ENCODE results near the gene TNFRSF11A.

TNFRSF11A gene

DNA sequence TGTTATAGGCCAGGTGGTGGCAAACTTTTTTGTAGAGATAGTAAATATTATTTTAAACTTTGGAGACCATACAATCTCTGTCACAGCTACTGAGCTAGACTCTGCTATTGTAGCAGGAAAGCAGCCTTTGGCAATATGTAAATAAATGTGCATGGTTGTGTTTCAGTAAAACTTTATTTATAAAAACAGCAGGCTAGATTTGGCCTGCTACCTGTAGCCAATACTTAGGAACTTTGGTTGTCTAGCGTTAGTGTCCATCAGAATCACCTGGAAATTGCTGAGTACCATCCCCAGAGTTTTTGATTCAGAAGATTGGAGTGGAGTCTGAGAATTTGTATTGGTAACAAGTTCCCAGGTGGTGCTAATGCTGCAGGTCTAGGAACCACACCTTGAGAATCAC lies 23.8 kb upstream of the TNFRSF11A start:
- TF ChIP-seq CEBPB (IDR thresholded peaks at IDR 0.05) (no peak), EGR1 (IDR thresholded peaks at IDR 0.05) (no peak), FOXM1 (IDR thresholded peaks at IDR 0.05; ENCODE audit: borderline replicate concordance, low read depth) (no peak), TCF12 (IDR thresholded peaks at IDR 0.05; ENCODE audit: low read depth) (no peak), RAD21 (IDR thresholded peaks at IDR 0.05; ENCODE audit: low read depth) (no peak), TEAD4 (IDR thresholded peaks at IDR 0.05) (no peak), TAF1 (IDR thresholded peaks at IDR 0.05; ENCODE audit: low read depth) (no peak), CREB1 (IDR thresholded peaks at IDR 0.05; ENCODE audit: low read depth) (no peak), ZBTB7A (IDR thresholded peaks at IDR 0.05; ENCODE audit: low read depth) (no peak), EP300 (IDR thresholded peaks at IDR 0.05; ENCODE audit: borderline replicate concordance) (no peak), NFIC (IDR thresholded peaks at IDR 0.05) (no peak)
- TF ChIP-seq, protein P1, sequence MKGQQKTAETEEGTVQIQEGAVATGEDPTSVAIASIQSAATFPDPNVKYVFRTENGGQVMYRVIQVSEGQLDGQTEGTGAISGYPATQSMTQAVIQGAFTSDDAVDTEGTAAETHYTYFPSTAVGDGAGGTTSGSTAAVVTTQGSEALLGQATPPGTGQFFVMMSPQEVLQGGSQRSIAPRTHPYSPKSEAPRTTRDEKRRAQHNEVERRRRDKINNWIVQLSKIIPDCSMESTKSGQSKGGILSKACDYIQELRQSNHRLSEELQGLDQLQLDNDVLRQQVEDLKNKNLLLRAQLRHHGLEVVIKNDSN (IDR thresholded peaks at IDR 0.05), result no peak
- TF ChIP-seq, protein P2, sequence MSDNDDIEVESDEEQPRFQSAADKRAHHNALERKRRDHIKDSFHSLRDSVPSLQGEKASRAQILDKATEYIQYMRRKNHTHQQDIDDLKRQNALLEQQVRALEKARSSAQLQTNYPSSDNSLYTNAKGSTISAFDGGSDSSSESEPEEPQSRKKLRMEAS (IDR thresholded peaks at IDR 0.05), result no peak
- TF ChIP-seq, protein P3, sequence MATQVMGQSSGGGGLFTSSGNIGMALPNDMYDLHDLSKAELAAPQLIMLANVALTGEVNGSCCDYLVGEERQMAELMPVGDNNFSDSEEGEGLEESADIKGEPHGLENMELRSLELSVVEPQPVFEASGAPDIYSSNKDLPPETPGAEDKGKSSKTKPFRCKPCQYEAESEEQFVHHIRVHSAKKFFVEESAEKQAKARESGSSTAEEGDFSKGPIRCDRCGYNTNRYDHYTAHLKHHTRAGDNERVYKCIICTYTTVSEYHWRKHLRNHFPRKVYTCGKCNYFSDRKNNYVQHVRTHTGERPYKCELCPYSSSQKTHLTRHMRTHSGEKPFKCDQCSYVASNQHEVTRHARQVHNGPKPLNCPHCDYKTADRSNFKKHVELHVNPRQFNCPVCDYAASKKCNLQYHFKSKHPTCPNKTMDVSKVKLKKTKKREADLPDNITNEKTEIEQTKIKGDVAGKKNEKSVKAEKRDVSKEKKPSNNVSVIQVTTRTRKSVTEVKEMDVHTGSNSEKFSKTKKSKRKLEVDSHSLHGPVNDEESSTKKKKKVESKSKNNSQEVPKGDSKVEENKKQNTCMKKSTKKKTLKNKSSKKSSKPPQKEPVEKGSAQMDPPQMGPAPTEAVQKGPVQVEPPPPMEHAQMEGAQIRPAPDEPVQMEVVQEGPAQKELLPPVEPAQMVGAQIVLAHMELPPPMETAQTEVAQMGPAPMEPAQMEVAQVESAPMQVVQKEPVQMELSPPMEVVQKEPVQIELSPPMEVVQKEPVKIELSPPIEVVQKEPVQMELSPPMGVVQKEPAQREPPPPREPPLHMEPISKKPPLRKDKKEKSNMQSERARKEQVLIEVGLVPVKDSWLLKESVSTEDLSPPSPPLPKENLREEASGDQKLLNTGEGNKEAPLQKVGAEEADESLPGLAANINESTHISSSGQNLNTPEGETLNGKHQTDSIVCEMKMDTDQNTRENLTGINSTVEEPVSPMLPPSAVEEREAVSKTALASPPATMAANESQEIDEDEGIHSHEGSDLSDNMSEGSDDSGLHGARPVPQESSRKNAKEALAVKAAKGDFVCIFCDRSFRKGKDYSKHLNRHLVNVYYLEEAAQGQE (IDR thresholded peaks at IDR 0.05; ENCODE audit: low read depth), result no peak

DNA sequence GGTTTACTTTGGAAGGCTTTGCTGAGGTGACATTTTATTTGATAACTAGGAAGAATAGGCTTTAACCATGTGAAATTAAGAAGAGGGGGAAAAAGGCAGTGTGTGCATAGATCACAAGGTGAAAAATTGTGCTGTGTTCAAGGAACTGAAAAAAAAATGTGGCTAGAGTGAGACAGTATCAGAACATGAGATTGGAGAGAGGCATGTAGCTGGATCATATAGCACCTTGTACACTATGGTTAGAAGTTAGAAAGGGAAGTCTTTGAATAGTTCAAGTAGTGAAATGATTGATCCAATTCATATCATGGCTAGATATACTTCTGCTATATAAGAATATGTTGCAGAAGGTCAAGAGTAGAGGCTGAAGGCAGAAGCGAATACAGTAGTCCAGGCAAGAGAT lies 12.3 kb upstream of the TNFRSF11A start:
- TF ChIP-seq ZBTB7A (IDR thresholded peaks at IDR 0.05; ENCODE audit: low read depth), result no peak
- no peak for TF ChIP-seq CEBPB (IDR thresholded peaks at IDR 0.05)
- no peak for TF ChIP-seq EGR1 (IDR thresholded peaks at IDR 0.05)
- TF ChIP-seq, protein P1 (IDR thresholded peaks at IDR 0.05), result no peak
- no peak for TF ChIP-seq TAF1 (IDR thresholded peaks at IDR 0.05; ENCODE audit: low read depth)
- TF ChIP-seq, protein P3 (IDR thresholded peaks at IDR 0.05; ENCODE audit: low read depth), result no peak
- no peak for TF ChIP-seq NFIC (IDR thresholded peaks at IDR 0.05)
- TF ChIP-seq YY1 (IDR thresholded peaks at IDR 0.05; ENCODE audit: low read depth), result no peak
- TF ChIP-seq TEAD4 (IDR thresholded peaks at IDR 0.05), result no peak
- no peak for TF ChIP-seq FOXM1 (IDR thresholded peaks at IDR 0.05; ENCODE audit: borderline replicate concordance, low read depth)
- no peak for TF ChIP-seq CREB1 (IDR thresholded peaks at IDR 0.05; ENCODE audit: low read depth)
- TF ChIP-seq TCF12 (IDR thresholded peaks at IDR 0.05; ENCODE audit: low read depth), result no peak
- no peak for TF ChIP-seq RAD21 (IDR thresholded peaks at IDR 0.05; ENCODE audit: low read depth)
- no peak for TF ChIP-seq EP300 (IDR thresholded peaks at IDR 0.05; ENCODE audit: borderline replicate concordance)
- TF ChIP-seq, protein P2 (IDR thresholded peaks at IDR 0.05), result no peak

DNA sequence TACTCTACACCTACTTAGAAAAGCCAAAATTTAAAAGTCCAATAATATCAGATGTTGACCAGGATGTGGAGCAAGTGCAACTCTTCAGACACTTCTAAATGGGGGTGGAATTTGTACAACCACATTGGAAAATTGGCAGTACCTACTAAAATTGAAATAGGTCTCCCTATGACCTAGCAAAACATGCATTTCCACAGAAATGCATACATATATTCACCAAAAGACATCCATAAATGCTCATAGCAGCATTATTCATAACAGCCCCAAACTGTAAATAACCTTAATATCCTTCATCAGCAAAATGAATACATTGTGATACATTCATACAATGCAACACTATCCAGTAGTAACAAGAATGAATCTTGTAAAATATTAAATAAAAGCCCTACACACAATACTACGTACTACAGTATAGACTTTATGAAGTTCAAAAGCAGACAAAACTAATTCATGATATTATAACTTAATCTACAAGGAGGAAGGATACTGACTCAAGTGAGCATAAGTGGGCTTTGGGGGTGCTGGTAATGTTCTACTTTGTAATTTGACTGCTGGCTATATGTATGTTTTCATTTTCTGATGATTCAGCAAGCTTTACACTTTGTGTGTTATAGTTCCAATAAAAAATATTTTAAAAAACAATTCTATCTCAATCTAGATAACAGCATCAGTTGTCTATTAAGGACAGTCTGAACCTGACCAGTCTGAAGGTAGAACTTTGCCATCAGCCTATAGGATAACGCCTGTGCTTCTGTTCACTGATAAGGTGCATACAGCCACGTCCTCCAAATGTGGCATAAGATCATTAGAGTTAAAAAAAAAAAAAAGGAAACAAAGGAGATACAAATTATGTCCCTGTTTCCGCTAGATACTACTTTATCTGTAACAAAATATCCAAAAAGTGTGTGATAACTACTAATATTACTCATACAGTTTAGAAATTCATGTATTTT lies 6.6 kb upstream of the TNFRSF11A start:
- no peak for TF ChIP-seq TAF1 (IDR thresholded peaks at IDR 0.05; ENCODE audit: low read depth)
- TF ChIP-seq RAD21 (IDR thresholded peaks at IDR 0.05; ENCODE audit: low read depth), result no peak
- no peak for TF ChIP-seq TEAD4 (IDR thresholded peaks at IDR 0.05)
- no peak for TF ChIP-seq CEBPB (IDR thresholded peaks at IDR 0.05)
- TF ChIP-seq NFIC (IDR thresholded peaks at IDR 0.05), result no peak
- TF ChIP-seq FOXM1 (IDR thresholded peaks at IDR 0.05; ENCODE audit: borderline replicate concordance, low read depth), result no peak
- TF ChIP-seq, protein P3 (IDR thresholded peaks at IDR 0.05; ENCODE audit: low read depth), result no peak

DNA sequence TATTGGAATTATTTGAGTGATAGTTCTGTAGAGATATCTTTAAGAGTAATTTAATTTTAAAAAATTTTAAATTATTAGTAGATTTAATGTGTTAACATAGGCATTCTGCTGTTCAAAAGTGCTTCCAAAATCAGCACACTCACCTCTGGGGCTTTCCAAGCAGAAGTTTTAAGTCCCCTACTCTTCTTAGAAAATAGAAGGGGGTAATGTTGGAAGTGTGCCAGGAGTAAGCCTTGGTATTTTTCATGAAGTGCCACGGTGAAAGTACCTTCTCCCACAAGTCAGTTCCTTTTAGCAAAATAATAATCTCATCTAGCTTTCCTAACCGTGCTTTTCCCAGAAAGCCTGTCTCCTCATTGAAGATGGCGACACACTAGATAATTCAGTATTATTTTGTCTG lies 3.9 kb upstream of the TNFRSF11A start:
- TF ChIP-seq FOXM1 (IDR thresholded peaks at IDR 0.05; ENCODE audit: borderline replicate concordance, low read depth), result no peak
- TF ChIP-seq ZBTB7A (IDR thresholded peaks at IDR 0.05; ENCODE audit: low read depth), result no peak
- TF ChIP-seq YY1 (IDR thresholded peaks at IDR 0.05; ENCODE audit: low read depth), result no peak
- TF ChIP-seq NFIC (IDR thresholded peaks at IDR 0.05), result no peak
- TF ChIP-seq, protein P2 (IDR thresholded peaks at IDR 0.05), result no peak
- no peak for TF ChIP-seq TAF1 (IDR thresholded peaks at IDR 0.05; ENCODE audit: low read depth)
- TF ChIP-seq, protein P1 (IDR thresholded peaks at IDR 0.05), result no peak
- TF ChIP-seq TCF12 (IDR thresholded peaks at IDR 0.05; ENCODE audit: low read depth), result no peak
- no peak for TF ChIP-seq EGR1 (IDR thresholded peaks at IDR 0.05)
- TF ChIP-seq RAD21 (IDR thresholded peaks at IDR 0.05; ENCODE audit: low read depth), result no peak
- TF ChIP-seq, protein P3 (IDR thresholded peaks at IDR 0.05; ENCODE audit: low read depth), result no peak
- no peak for TF ChIP-seq TEAD4 (IDR thresholded peaks at IDR 0.05)
- TF ChIP-seq EP300 (IDR thresholded peaks at IDR 0.05; ENCODE audit: borderline replicate concordance), result no peak

Data from Ishikawa (cell line).